Measurements from ENCODE around the gene EPAS1.

DNA sequence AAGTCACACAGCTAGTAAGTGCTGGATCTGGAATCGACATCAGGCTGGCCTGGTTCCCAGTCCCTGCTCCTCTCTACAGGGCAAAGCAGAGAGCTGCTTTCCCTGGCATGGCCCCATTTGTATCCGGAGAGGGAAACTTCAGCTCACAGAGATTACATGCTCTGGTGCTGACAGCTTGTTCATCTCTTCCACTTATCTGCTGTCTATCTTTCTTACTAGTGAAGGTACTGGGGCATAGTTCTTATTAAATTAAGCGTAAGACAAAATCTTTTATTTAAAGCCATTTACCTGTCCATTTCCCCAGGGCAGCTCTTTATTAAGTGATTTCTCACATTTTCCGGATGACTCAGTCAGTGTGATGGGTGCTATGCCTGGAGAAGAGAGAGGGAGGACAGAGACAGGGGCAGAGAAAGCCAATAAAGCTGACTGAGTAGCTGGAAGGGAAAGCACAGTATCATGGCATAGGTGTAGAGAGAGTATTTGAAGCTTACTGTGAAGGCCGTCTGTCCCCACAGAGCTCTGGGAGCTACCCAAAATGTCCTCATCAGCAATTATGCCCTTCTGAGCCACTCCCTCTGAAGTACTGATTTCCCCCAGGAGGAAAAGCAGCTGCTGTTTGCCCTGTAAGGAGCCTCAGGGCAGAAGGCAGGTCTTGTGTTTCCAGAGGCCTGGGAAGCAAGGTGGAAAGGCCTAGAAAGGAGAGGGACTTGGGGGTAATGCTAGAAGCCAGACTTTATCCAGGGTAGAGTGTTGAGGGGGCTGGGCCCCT is 44.1 kb upstream of the EPAS1 start:
- TF ChIP-seq, protein P1, sequence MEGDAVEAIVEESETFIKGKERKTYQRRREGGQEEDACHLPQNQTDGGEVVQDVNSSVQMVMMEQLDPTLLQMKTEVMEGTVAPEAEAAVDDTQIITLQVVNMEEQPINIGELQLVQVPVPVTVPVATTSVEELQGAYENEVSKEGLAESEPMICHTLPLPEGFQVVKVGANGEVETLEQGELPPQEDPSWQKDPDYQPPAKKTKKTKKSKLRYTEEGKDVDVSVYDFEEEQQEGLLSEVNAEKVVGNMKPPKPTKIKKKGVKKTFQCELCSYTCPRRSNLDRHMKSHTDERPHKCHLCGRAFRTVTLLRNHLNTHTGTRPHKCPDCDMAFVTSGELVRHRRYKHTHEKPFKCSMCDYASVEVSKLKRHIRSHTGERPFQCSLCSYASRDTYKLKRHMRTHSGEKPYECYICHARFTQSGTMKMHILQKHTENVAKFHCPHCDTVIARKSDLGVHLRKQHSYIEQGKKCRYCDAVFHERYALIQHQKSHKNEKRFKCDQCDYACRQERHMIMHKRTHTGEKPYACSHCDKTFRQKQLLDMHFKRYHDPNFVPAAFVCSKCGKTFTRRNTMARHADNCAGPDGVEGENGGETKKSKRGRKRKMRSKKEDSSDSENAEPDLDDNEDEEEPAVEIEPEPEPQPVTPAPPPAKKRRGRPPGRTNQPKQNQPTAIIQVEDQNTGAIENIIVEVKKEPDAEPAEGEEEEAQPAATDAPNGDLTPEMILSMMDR (conservative IDR thresholded peaks at IDR 0.05) = no peak
- no peak for TF ChIP-seq EZH2 (IDR thresholded peaks at IDR 0.05; ENCODE audit: low read depth)

Data from PC-9 (cell line).